ENCODE measurements around the gene CBX6.

- no peak for TF ChIP-seq YY1 (IDR thresholded peaks at IDR 0.05; ENCODE audit: low read depth, low read length)
- TF ChIP-seq TEAD4 (IDR thresholded peaks at IDR 0.05; ENCODE audit: low read depth, low read length): no peak
- TF ChIP-seq RFX5 (IDR thresholded peaks at IDR 0.05; ENCODE audit: borderline replicate concordance, low read depth, low read length): no peak
- TF ChIP-seq CTCF (IDR thresholded peaks at IDR 0.05; ENCODE audit: control extremely low read depth in 1 of 3, insufficient read depth in 1 of 3, low read depth in 1 of 3, low read length in 3 of 3): no peak
- no peak for TF ChIP-seq KDM5A (IDR thresholded peaks at IDR 0.05; ENCODE audit: low read length)
- no peak for TF ChIP-seq POLR2AphosphoS5 (IDR thresholded peaks at IDR 0.05; ENCODE audit: low read depth, low read length)
- no peak for TF ChIP-seq EZH2 (IDR thresholded peaks at IDR 0.05; ENCODE audit: low read depth, low read length, severe bottlenecking)
- TF ChIP-seq TAF1 (IDR thresholded peaks at IDR 0.05; ENCODE audit: low read depth, low read length): no peak
- no peak for TF ChIP-seq POLR2A (IDR thresholded peaks at IDR 0.05; ENCODE audit: control extremely low read depth in 1 of 2, low read depth in 2 of 2, low read length in 2 of 2)
These were observed 18.4 kb upstream of the CBX6 start for GRCh38 chr22:38890377-38890776.
